ENCODE data around the gene WDTC1. TPM values are rescaled to one million over a fixed set of nuclear protein-coding genes. Genes with fewer than 3 reads are reported as not detected.
A peak's percentile ranks its signal among the peaks of the same experiment; 100 is the strongest.

WDTC1 gene
- total and polyA plus RNA-seq, 10 donors: 7.7 to 56.5 (median 44.1) TPM

DNA sequence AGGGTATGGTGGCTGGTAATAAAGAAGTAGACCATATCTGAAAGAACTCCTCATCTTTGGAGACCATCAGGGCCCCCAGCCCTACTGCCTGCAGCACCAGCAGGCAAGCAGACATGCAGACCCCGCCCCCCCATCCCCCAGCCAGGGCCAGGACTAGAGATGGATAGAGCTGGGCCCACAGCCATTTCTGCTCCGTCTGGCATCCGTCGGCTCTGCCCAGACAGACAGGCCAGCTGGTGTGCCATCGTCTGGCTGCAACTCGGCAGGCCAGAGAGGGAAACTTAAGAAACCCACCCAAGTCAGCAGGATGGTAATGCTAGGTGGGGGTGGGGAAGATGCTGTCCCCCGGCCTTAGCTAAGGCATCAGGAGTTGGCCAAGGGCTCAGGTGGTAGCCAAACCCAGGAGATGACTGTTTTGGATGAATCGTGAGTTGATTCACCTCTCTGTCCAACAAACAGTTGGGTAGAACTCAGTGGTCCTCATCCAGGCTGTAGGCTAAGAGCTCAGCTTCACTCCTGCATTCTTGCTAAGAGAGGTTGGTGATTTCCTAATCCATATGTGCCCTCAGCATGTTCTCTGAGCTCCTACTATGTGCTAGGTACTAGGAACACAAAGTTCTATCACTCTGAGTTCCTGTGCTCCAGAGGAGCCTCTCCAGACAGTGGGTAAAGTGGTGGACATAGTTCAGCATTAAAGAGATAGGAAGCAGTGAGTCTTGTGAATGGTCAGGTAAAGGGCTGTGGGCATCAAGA lies 64.4 kb downstream of the WDTC1 start:
- Histone ChIP-seq H3K4me1 (peaks cover 7 to 39% (median 19%) of the 10 kb centered on the region in 6 donors), H3K27me3 (replicated peaks in 1 of 7) (no peaks in the 10 kb centered on the region), H3K27ac (peak overlapping the region in 6 of 8 donors; percentile 40 to 75 (median 70)), H3K9me3 (no peaks in the 10 kb centered on the region), H3K4me3 (no peak overlapping the region), H3K36me3 (peaks cover 0 to 99% (median 82%) of the 10 kb centered on the region in 6 donors)
- intact Hi-C loops (cut with DNase I; ENCODE audit: low total_unique reads): loop anchor here (2.0 kb wide), 1 partner anchor 308 kb away; no protein-coding TSS in a partner anchor
- TF ChIP-seq POLR2AphosphoS5 (IDR thresholded peaks at IDR 0.05): no peak
- TF ChIP-seq POLR2A (IDR thresholded peaks at IDR 0.05): no peak
- WGBS, 5 donors: 78 to 100% (median 85%) methylated on average over 1 to 8 of the region's 8 CpGs
- no peak for DNase-seq

GRCh38 chr1:27299385-27300271 lies 65.2 kb downstream of the WDTC1 start:
- H3K27me3 ChIP-seq (replicated peaks in 1 of 7): no peaks in the 10 kb centered on the region
- H3K4me3 ChIP-seq: no peak overlapping the region
- no peak for DNase-seq
- H3K9me3 ChIP-seq: no peaks in the 10 kb centered on the region
- intact Hi-C loops (cut with DNase I; ENCODE audit: low total_unique reads): loop anchor here (2.0 kb wide), 2 partner anchors 93 to 307 kb away; partner anchors contain the start of gene GPR3
- TF ChIP-seq POLR2A (IDR thresholded peaks at IDR 0.05) (no peak), CTCF (IDR thresholded peaks at IDR 0.05 in 8 of 11, conservative IDR thresholded peaks at IDR 0.05 in 3 of 11) (no peak), POLR2AphosphoS5 (IDR thresholded peaks at IDR 0.05) (peak in 2 of 3 donors; percentile 41 to 53)
- peak overlapping the region; percentile 39 to 75 (median 60) for H3K27ac ChIP-seq
- 69 to 89% (median 71%) methylated on average over 10 to 14 of the region's 14 CpGs for WGBS, 5 donors
- peaks cover 7 to 39% (median 19%) of the 10 kb centered on the region in 6 donors for H3K4me1 ChIP-seq
- H3K36me3 ChIP-seq: peaks cover 0 to 99% (median 82%) of the 10 kb centered on the region in 6 donors

- Histone ChIP-seq H3K27ac (peak overlapping the region; percentile 39 to 75 (median 66)), H3K36me3 (peaks cover 0 to 99% (median 83%) of the 10 kb centered on the region in 6 donors), H3K4me3 (no peak overlapping the region), H3K9me3 (no peaks in the 10 kb centered on the region), H3K4me1 (peaks cover 7 to 39% (median 19%) of the 10 kb centered on the region in 6 donors), H3K27me3 (replicated peaks in 1 of 7) (no peaks in the 10 kb centered on the region)
- 16 to 24% (median 18%) methylated on average over 5 of the region's 5 CpGs for WGBS, 5 donors
- intact Hi-C loops (cut with DNase I; ENCODE audit: low total_unique reads): loop anchor here (2.0 kb wide), 1 partner anchor 92 kb away; the partner anchor contains the start of gene GPR3
- TF ChIP-seq CTCF (IDR thresholded peaks at IDR 0.05 in 8 of 11, conservative IDR thresholded peaks at IDR 0.05 in 3 of 11) (peak; percentile 98 to 100 (median 99)), POLR2AphosphoS5 (IDR thresholded peaks at IDR 0.05) (peak; percentile 66 to 76 (median 70)), POLR2A (IDR thresholded peaks at IDR 0.05) (no peak)
- peak; percentile 93 for DNase-seq
These were observed 66.1 kb downstream of the WDTC1 start for GRCh38 chr1:27300341-27301051.

- intact Hi-C loops (cut with DNase I; ENCODE audit: low total_unique reads): loop anchor here (2.0 kb wide), 1 partner anchor 92 kb away; the partner anchor contains the start of gene GPR3
- TF ChIP-seq CTCF (IDR thresholded peaks at IDR 0.05 in 8 of 11, conservative IDR thresholded peaks at IDR 0.05 in 3 of 11) (peak in 3 of 11 experiments; percentile 3 to 61 (median 4)), POLR2A (IDR thresholded peaks at IDR 0.05) (no peak)
- H3K4me1 ChIP-seq: peaks cover 7 to 39% (median 19%) of the 10 kb centered on the region in 6 donors
- DNase-seq: no peak
- H3K4me3 ChIP-seq: no peak overlapping the region
- 69 to 81% (median 77%) methylated on average over 6 to 8 of the region's 8 CpGs for WGBS, 5 donors
- H3K27me3 ChIP-seq (replicated peaks in 1 of 7): no peaks in the 10 kb centered on the region
- H3K9me3 ChIP-seq: no peaks in the 10 kb centered on the region
- peaks cover 0 to 99% (median 82%) of the 10 kb centered on the region in 6 donors for H3K36me3 ChIP-seq
- peak overlapping the region in 5 of 8 donors; percentile 65 to 75 (median 73) for H3K27ac ChIP-seq
These were observed 66.6 kb downstream of the WDTC1 start for GRCh38 chr1:27301052-27301422.

Measured in spleen (tissue), 11 donors.